Measurements from ENCODE around the gene XRCC3. TPM values are rescaled to one million over a fixed set of nuclear protein-coding genes. Genes with fewer than 3 reads are reported as not detected.
"Not testable (repeated sequence)": the region's sequence is repeated elsewhere in the genome, so short reads cannot be mapped to it uniquely, and the experiment has no call there.

XRCC3 gene
- total and polyA plus RNA-seq, 2 experiments from 2014 or later: 4.0 to 20.3 TPM

DNA sequence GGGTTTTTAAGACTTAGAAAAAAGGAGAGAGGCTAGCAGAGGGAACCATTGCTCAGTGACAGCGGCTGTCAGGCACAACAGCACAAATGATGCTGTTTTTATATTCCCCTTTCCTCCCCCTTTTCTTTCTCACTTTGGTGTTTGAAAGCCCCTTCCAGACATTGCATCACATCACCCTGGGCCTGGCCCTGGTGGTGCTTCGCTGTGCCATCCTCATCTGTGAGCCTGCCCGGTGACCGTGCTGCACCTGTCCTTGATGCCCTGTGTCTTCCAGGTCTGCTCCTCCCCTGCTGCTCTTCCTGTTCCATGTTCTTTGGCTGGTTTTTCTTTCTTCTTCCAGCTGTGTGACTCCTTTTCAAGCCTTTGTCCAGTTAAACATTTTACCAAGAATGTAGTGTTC is 61.4 kb downstream of the XRCC3 start:
- 0 out of 2 replicates have a peak overlapping the region, but pooled peaks have one; percentile 5 for H3K4me3 ChIP-seq
- H4K20me1 ChIP-seq (ENCODE audit: insufficient read depth): peaks cover 25% of the 10 kb centered on the region; the same call in 1 of the 2 replicates
- H2AFZ ChIP-seq: no peak overlapping the region
- WGBS, 2 experiments (ENCODE audit: low coverage in 1 of 2, low lambda C conversion rate in 2 of 2, missing lambda C conversion rate in 2 of 2): 10 to 17% methylated on average over 4 of the region's 4 CpGs
- H3K9me2 ChIP-seq (ENCODE audit: insufficient read depth): no peaks in the 10 kb centered on the region
- peak overlapping the region; percentile 40 for H3K9ac ChIP-seq
- DNase-seq: peak; percentile 34
- peak overlapping the region; percentile 88 for H3K27ac ChIP-seq
- peaks cover 55% of the 10 kb centered on the region for H3F3A ChIP-seq (ENCODE audit: insufficient read depth)
- peak overlapping the region; percentile 43 for H3K4me2 ChIP-seq (ENCODE audit: unreplicated experiment)
- H3K9me3 ChIP-seq (ENCODE audit: low read depth): no peaks in the 10 kb centered on the region
- no peaks in the 10 kb centered on the region for H3K27me3 ChIP-seq (replicated peaks; ENCODE audit: insufficient read depth)
- in situ Hi-C loops (cut with MboI): no loop called here
- peaks cover 98% of the 10 kb centered on the region for H3K79me2 ChIP-seq (ENCODE audit: insufficient read depth)
- no peak for TF ChIP-seq EZH2phosphoT487 (IDR thresholded peaks at IDR 0.05; ENCODE audit: insufficient read depth, low read depth)
- no peak for TF ChIP-seq EZH2 (IDR thresholded peaks at IDR 0.05; ENCODE audit: insufficient read depth, poor library complexity, severe bottlenecking)
- H3K36me3 ChIP-seq (ENCODE audit: low read depth): peaks cover 38% of the 10 kb centered on the region
- H3K4me1 ChIP-seq (ENCODE audit: insufficient read depth): peaks cover 60% of the 10 kb centered on the region

DNA sequence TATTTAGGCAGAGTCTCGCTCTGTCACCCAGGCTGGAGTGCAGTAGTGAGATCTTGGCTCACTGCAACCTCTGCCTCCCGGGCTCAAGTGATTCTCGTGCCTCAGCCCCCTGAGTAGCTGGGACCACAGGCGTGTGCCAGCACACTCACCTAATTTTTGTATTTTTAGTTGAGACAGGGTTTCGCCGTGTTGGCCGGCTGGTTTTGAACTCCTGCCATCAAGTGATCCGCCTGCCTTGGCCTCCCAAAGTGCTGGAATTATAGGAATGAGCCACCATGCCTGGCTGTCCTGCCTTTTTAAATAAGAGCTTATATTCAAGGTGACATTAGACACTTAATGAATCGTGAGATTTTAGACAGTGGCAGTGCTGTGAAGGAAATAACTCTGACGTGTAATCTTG is 61.9 kb downstream of the XRCC3 start:
- DNase-seq: peak; percentile 38
- H3K36me3 ChIP-seq (ENCODE audit: low read depth): peaks cover 34% of the 10 kb centered on the region
- H3K9ac ChIP-seq: peak overlapping the region; percentile 40
- H4K20me1 ChIP-seq (ENCODE audit: insufficient read depth): peaks cover 25% of the 10 kb centered on the region; the same call in 1 of the 2 replicates
- H3K4me1 ChIP-seq (ENCODE audit: insufficient read depth): peaks cover 60% of the 10 kb centered on the region
- in situ Hi-C loops (cut with MboI); H2AFZ ChIP-seq; H3K9me3 ChIP-seq (ENCODE audit: low read depth); H3K27me3 ChIP-seq (replicated peaks; ENCODE audit: insufficient read depth); H3K9me2 ChIP-seq (ENCODE audit: insufficient read depth): not testable (repeated sequence)
- H3F3A ChIP-seq (ENCODE audit: insufficient read depth): peaks cover 50% of the 10 kb centered on the region
- H3K79me2 ChIP-seq (ENCODE audit: insufficient read depth): peaks cover 98% of the 10 kb centered on the region
- 0 out of 2 replicates have a peak overlapping the region, but pooled peaks have one; percentile 5 for H3K4me3 ChIP-seq
- peak overlapping the region; percentile 88 for H3K27ac ChIP-seq
- peak overlapping the region; percentile 43 for H3K4me2 ChIP-seq (ENCODE audit: unreplicated experiment)
- WGBS, 2 experiments (ENCODE audit: low coverage in 1 of 2, low lambda C conversion rate in 2 of 2, missing lambda C conversion rate in 2 of 2): 24% methylated on average over 10 of the region's 10 CpGs

GRCh38 chr14:103652806-103653205 is 62.4 kb downstream of the XRCC3 start:
- TF ChIP-seq EZH2 (IDR thresholded peaks at IDR 0.05; ENCODE audit: insufficient read depth, poor library complexity, severe bottlenecking) (no peak), EZH2phosphoT487 (IDR thresholded peaks at IDR 0.05; ENCODE audit: insufficient read depth, low read depth) (no peak)

GRCh38 chr14:103651585-103651984 is 63.7 kb downstream of the XRCC3 start:
- no peak for TF ChIP-seq EZH2 (IDR thresholded peaks at IDR 0.05; ENCODE audit: insufficient read depth, poor library complexity, severe bottlenecking)
- TF ChIP-seq EZH2phosphoT487 (IDR thresholded peaks at IDR 0.05; ENCODE audit: insufficient read depth, low read depth): no peak
- in situ Hi-C loops (cut with MboI): no loop called here

More at GRCh38 chr14:103652806-103653205, 62.4 kb downstream of the XRCC3 start:
- Histone ChIP-seq H3K27ac (peak overlapping the region; percentile 88), H3K36me3 (ENCODE audit: low read depth) (peaks cover 30% of the 10 kb centered on the region), H3K9ac (peak overlapping the region; percentile 40; the same call in 1 of the 2 replicates), H3K4me3 (no peak overlapping the region), H2AFZ (no peak overlapping the region), H3K4me1 (ENCODE audit: insufficient read depth) (peaks cover 55% of the 10 kb centered on the region), H3K4me2 (ENCODE audit: unreplicated experiment) (peak overlapping the region; percentile 43), H3K79me2 (ENCODE audit: insufficient read depth) (peaks cover 98% of the 10 kb centered on the region), H4K20me1 (ENCODE audit: insufficient read depth) (peaks cover 25% of the 10 kb centered on the region; the same call in 1 of the 2 replicates), H3K27me3 (replicated peaks; ENCODE audit: insufficient read depth) (no peaks in the 10 kb centered on the region), H3K9me2 (ENCODE audit: insufficient read depth) (no peaks in the 10 kb centered on the region), H3K9me3 (ENCODE audit: low read depth) (no peaks in the 10 kb centered on the region), H3F3A (ENCODE audit: insufficient read depth) (peaks cover 45% of the 10 kb centered on the region)
- in situ Hi-C loops (cut with MboI): no loop called here
- no peak for DNase-seq
- WGBS, 2 experiments (ENCODE audit: low coverage in 1 of 2, low lambda C conversion rate in 2 of 2, missing lambda C conversion rate in 2 of 2): 84 to 87% methylated on average over 3 of the region's 3 CpGs

More at GRCh38 chr14:103651585-103651984, 63.7 kb downstream of the XRCC3 start:
- H3K36me3 ChIP-seq (ENCODE audit: low read depth): peaks cover 22% of the 10 kb centered on the region
- DNase-seq: no peak
- H4K20me1 ChIP-seq (ENCODE audit: insufficient read depth): peaks cover 23% of the 10 kb centered on the region; the same call in 1 of the 2 replicates
- H3K4me2 ChIP-seq (ENCODE audit: unreplicated experiment): no peak overlapping the region
- H3F3A ChIP-seq (ENCODE audit: insufficient read depth): peaks cover 34% of the 10 kb centered on the region
- no peaks in the 10 kb centered on the region for H3K9me2 ChIP-seq (ENCODE audit: insufficient read depth)
- H3K79me2 ChIP-seq (ENCODE audit: insufficient read depth): peaks cover 100% of the 10 kb centered on the region
- peaks cover 44% of the 10 kb centered on the region for H3K4me1 ChIP-seq (ENCODE audit: insufficient read depth)
- peak overlapping the region; percentile 88; the same call in 1 of the 2 replicates for H3K27ac ChIP-seq
- H2AFZ ChIP-seq: no peak overlapping the region
- H3K9me3 ChIP-seq (ENCODE audit: low read depth): no peaks in the 10 kb centered on the region
- H3K4me3 ChIP-seq: no peak overlapping the region
- no peak overlapping the region for H3K9ac ChIP-seq
- H3K27me3 ChIP-seq (replicated peaks; ENCODE audit: insufficient read depth): no peaks in the 10 kb centered on the region
- WGBS, 2 experiments (ENCODE audit: low coverage in 1 of 2, low lambda C conversion rate in 2 of 2, missing lambda C conversion rate in 2 of 2): 90 to 92% methylated on average over 7 of the region's 7 CpGs
